Muscle layer of colon (tissue), 2 donors: Measurements from ENCODE around the gene PRR5L.

ENCODE experiments used
- H3K27ac ChIP-seq: one replicate; pipeline ENCODE4 v1.7.0; 2013; ENCODE audit warnings: low read depth, mild to moderate bottlenecking, low read length, moderate library complexity
- H3K27me3 ChIP-seq, 2 donors: one replicate each; pipeline ENCODE4 v1.7.0; 2013; ENCODE audit warnings: low read length in 2 of 2, mild to moderate bottlenecking in 2 of 2; ENCODE audit not compliant: insufficient read depth in 2 of 2, control insufficient read depth in 1 of 2
- H3K36me3 ChIP-seq: one replicate; pipeline ENCODE4 v1.7.0; 2013; ENCODE audit warnings: mild to moderate bottlenecking, low read length; ENCODE audit not compliant: insufficient read depth
- H3K4me1 ChIP-seq: one replicate; pipeline ENCODE4 v1.7.0; 2013; ENCODE audit warnings: mild to moderate bottlenecking, low read length; ENCODE audit not compliant: insufficient read depth
- H3K4me3 ChIP-seq, 2 donors: one replicate each; pipeline ENCODE4 v1.7.0; 2013; ENCODE audit warnings: low read length in 2 of 2, low read depth in 1 of 2, mild to moderate bottlenecking in 1 of 2, moderate library complexity in 1 of 2
- H3K9ac ChIP-seq: one replicate; pipeline ENCODE4 v1.7.0; 2013; ENCODE audit warnings: low read length
- H3K9me3 ChIP-seq: one replicate; pipeline ENCODE4 v1.7.0; 2013; ENCODE audit warnings: mild to moderate bottlenecking, low read length
- donor health status: abdominal sarcoma.
- donor health status: Adenocarcinoma of cecum.

The PRR5L gene

DNA sequence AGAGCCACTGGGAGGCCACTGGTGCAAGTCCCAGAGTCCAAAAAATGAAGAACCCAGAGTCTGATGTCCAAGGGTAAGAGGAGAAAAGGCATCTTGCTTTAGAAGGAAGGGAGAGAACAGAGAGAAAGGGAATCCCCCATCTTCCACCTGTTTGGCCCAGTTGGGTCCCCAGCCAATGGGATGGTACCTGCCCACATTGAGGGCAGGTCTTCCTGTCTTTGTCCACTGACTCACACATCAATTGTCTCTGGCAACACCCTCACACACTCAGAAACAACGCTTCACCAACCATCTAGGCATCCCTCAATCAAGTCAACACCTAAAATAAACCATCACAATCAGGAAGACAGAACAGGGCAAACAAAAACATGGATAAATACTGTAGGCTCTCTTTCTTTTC lies 13.2 kb upstream of the PRR5L start:
- Histone ChIP-seq H3K4me1 (peaks cover 2% of the 10 kb centered on the region), H3K27me3 (no peaks in the 10 kb centered on the region), H3K36me3 (peaks cover 13% of the 10 kb centered on the region), H3K4me3 (no peak overlapping the region), H3K27ac (no peak overlapping the region), H3K9ac (no peak overlapping the region), H3K9me3 (no peaks in the 10 kb centered on the region)

GRCh38 chr11:36288442-36289225 lies 7.5 kb upstream of the PRR5L start:
- Histone ChIP-seq H3K4me1 (peaks cover 7% of the 10 kb centered on the region), H3K27ac (peak overlapping the region; percentile 71), H3K4me3 (peak overlapping the region; percentile 92), H3K27me3 (no peaks in the 10 kb centered on the region), H3K36me3 (no peaks in the 10 kb centered on the region), H3K9me3 (no peaks in the 10 kb centered on the region), H3K9ac (no peak overlapping the region)

DNA sequence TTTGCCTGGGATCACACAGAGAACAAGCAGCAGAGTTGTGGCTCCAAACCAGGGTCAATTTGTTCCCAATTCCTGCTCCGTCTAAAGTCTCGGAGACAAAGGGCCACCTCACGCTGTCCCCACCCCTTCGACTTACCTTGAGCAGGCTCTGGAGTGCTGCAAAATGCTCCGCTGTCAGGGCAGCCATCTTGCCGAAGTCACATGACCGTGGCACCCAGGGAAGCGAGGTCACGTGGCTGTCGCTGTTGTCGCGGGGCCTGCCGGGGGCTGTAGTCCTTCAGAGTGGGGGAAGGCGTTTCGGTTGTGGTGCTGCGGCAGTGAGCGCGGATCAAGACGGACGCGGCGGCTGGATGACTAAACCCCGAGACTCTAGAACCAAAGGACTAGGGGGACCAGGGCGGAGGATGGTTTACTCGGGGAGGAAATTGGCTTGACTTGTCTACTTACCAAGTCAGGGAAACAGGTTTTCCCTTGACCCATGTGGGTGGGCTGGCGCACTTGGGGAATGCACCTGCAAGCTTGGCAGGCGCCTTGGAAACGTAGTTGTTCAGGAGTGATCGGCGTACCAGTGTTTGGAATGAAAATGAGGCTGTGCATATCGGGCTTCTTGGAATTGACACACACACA lies 6.7 kb upstream of the PRR5L start, which contains the start of gene COMMD9:
TSS of gene COMMD9 (minus strand) at position 199 of the 627 bp plus-strand sequence. CDS start at position 187, 12 bp downstream.
- H3K27me3 ChIP-seq = no peaks in the 10 kb centered on the region
- H3K4me1 ChIP-seq = peaks cover 7% of the 10 kb centered on the region
- H3K9me3 ChIP-seq = no peaks in the 10 kb centered on the region
- H3K9ac ChIP-seq = no peak within 1 kb of the TSS
- peak within 1 kb of the TSS; percentile 71 for H3K27ac ChIP-seq
- no peaks in the 10 kb centered on the region for H3K36me3 ChIP-seq
- peak within 1 kb of the TSS; percentile 92 for H3K4me3 ChIP-seq

DNA sequence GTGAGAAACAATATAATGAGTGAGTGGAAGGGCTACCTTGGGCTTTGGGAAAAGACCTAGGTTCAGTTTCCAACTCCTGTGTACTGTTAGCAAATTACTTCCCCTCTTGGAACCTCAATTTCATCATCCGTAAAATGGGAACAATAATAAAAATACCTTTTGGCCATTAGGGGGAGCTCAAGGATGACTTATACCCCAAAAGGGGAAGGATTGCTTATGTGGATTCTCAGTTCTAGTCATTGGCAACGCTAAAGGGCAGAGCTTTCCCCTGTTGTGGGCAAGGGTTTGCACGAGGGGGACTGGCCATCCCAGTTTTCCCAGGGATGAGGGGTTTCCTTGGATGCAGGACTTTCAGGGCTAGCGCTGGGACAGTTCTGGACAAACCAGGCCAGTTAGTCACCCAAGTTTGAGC lies 3.8 kb upstream of the PRR5L start:
- Histone ChIP-seq H3K4me3 (no peak overlapping the region), H3K27ac (no peak overlapping the region), H3K4me1 (peaks cover 7% of the 10 kb centered on the region)

GRCh38 chr11:36296884-36297543 lies 926 bp downstream of the PRR5L start:
- no peaks in the 10 kb centered on the region for H3K27me3 ChIP-seq
- no peaks in the 10 kb centered on the region for H3K4me1 ChIP-seq
- no peaks in the 10 kb centered on the region for H3K9me3 ChIP-seq
- no peak overlapping the region for H3K9ac ChIP-seq
- no peak overlapping the region for H3K27ac ChIP-seq
- no peak overlapping the region for H3K4me3 ChIP-seq
- H3K36me3 ChIP-seq = no peaks in the 10 kb centered on the region

More for the DNA sequence above, 3.8 kb upstream of the PRR5L start:
- Histone ChIP-seq H3K36me3 (no peaks in the 10 kb centered on the region), H3K9ac (no peak overlapping the region), H3K27me3 (no peaks in the 10 kb centered on the region), H3K9me3 (no peaks in the 10 kb centered on the region)

GRCh38 chr11:36300650-36301049 lies 4.6 kb downstream of the PRR5L start:
- Histone ChIP-seq H3K27ac (no peak overlapping the region), H3K9me3 (no peaks in the 10 kb centered on the region), H3K9ac (no peak overlapping the region), H3K4me1 (no peaks in the 10 kb centered on the region), H3K36me3 (no peaks in the 10 kb centered on the region), H3K27me3 (no peaks in the 10 kb centered on the region), H3K4me3 (no peak overlapping the region)

- Histone ChIP-seq H3K27me3 (no peaks in the 10 kb centered on the region), H3K36me3 (no peaks in the 10 kb centered on the region), H3K9ac (no peak overlapping the region), H3K9me3 (no peaks in the 10 kb centered on the region), H3K4me1 (no peaks in the 10 kb centered on the region), H3K27ac (no peak overlapping the region), H3K4me3 (no peak overlapping the region)
Measured at GRCh38 chr11:36304351-36304750, 8.3 kb downstream of the PRR5L start.

- Histone ChIP-seq H3K9me3 (no peaks in the 10 kb centered on the region), H3K36me3 (no peaks in the 10 kb centered on the region), H3K4me1 (no peaks in the 10 kb centered on the region), H3K4me3 (no peak overlapping the region), H3K27me3 (no peaks in the 10 kb centered on the region), H3K9ac (no peak overlapping the region), H3K27ac (no peak overlapping the region)
Measured at GRCh38 chr11:36305047-36305446, 9.0 kb downstream of the PRR5L start.

GRCh38 chr11:36306888-36307287 lies 10.8 kb downstream of the PRR5L start:
- Histone ChIP-seq H3K27ac (no peak overlapping the region), H3K4me1 (no peaks in the 10 kb centered on the region)

DNA sequence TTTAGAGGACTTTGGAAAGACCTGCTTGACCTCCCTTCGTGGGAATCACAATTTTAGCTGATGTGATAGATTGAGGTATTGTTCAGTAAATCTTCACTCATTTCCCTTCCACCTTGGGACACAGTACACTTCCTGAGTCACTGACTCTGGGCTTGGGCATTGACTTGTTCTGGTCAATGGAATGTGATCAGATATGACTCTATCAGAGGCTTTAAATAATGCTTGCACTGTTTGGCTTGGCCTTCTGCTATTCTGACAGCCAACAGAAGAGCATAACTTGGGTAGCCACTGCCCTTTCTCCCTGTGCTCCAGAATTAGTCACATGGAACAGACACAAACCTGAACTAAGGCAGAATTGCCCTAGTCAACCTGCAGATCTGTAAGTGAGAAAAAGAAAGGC lies 12.5 kb downstream of the PRR5L start:
- H3K9ac ChIP-seq = no peak overlapping the region
- no peak overlapping the region for H3K4me3 ChIP-seq
- H3K27me3 ChIP-seq = no peaks in the 10 kb centered on the region
- H3K4me1 ChIP-seq = no peaks in the 10 kb centered on the region
- H3K9me3 ChIP-seq = no peaks in the 10 kb centered on the region
- H3K27ac ChIP-seq = no peak overlapping the region
- no peaks in the 10 kb centered on the region for H3K36me3 ChIP-seq

More at GRCh38 chr11:36306888-36307287, 10.8 kb downstream of the PRR5L start:
- Histone ChIP-seq H3K4me3 (no peak overlapping the region), H3K36me3 (no peaks in the 10 kb centered on the region), H3K27me3 (no peaks in the 10 kb centered on the region), H3K9me3 (no peaks in the 10 kb centered on the region), H3K9ac (no peak overlapping the region)

- no peaks in the 10 kb centered on the region for H3K27me3 ChIP-seq
- no peaks in the 10 kb centered on the region for H3K9me3 ChIP-seq
- H3K9ac ChIP-seq = no peak overlapping the region
- H3K4me1 ChIP-seq = no peaks in the 10 kb centered on the region
- H3K36me3 ChIP-seq = no peaks in the 10 kb centered on the region
- H3K4me3 ChIP-seq = no peak overlapping the region
- H3K27ac ChIP-seq = no peak overlapping the region
Measured at GRCh38 chr11:36309779-36310178, 13.7 kb downstream of the PRR5L start.
